ENCODE results near the gene LGALS7.

LGALS7 gene

DNA sequence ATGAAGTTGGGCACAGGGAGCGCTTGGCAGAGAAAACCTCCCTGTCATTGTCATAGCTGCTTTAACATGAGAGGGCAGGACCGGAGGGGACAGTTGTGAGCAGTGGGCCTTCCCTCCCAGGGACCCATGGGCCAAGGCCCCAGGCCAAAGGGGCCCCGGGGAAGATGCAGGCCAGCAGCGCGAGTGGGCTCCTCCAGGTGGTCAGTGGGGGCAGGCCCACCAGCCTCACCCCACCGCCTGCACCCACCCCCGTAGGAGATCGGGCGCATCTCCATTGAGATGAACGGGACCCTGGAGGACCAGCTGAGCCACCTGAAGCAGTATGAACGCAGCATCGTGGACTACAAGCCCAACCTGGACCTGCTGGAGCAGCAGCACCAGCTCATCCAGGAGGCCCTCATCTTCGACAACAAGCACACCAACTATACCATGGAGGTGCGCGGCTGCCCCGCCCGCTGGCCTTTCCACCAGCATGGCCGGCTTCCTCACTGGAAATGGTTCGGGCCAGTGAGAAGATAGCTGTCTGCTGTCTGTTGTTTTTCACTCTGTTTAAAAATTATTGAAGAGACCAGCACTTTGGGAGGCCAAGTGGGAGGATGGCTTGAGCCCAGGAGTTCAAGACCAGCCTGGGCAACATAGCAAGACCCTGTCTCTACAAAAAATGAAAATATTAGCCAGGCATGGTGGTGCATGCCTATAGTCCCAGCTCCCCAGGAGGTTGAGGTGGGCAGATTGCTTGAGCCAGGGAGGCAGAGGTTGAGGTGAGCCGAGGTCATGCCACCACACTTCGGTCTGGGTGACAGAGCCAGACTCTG lies 47.6 kb downstream of the LGALS7 start:
- DNase-seq: no peak

DNA sequence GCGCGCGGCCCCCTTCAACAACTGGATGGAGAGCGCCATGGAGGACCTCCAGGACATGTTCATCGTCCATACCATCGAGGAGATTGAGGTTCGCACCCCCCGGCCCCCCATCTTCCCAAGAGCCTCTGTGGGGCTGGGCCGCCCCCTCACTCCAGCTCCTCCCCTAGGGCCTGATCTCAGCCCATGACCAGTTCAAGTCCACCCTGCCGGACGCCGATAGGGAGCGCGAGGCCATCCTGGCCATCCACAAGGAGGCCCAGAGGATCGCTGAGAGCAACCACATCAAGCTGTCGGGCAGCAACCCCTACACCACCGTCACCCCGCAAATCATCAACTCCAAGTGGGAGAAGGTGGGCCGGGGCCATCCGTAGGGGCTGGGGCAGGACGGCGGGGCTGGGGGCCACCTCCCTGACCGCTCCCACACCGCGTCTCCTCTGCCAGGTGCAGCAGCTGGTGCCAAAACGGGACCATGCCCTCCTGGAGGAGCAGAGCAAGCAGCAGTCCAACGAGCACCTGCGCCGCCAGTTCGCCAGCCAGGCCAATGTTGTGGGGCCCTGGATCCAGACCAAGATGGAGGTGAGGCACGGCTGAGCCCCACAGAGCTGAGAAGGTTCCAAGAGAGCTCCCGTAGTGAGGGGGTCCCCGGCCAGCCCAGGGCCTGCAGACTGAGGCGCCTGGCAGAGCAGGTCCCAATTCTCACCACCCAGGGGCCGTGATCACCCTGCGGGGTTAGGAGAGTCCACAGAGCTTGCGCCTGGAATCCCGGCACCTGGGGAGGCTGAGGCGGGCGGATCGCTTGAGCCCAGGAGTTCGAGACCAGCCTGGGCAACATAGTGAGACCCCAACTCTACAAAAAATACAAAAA lies 49.1 kb downstream of the LGALS7 start:
- DNase-seq: no peak

DNA sequence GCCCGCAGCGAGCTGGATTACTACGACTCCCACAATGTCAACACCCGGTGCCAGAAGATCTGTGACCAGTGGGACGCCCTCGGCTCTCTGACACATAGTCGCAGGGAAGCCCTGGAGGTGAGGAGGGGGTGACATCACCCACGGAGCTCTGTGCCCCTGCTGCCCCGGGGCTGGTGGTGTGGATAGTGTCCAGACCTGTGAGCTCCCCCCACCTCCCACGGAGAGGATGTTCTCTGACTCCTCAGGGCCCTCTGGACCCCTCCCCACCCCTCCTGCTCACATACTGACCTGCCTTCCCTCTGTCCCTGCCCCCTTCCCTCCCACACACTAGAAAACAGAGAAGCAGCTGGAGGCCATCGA lies 49.7 kb downstream of the LGALS7 start:
- DNase-seq: no peak

DNA sequence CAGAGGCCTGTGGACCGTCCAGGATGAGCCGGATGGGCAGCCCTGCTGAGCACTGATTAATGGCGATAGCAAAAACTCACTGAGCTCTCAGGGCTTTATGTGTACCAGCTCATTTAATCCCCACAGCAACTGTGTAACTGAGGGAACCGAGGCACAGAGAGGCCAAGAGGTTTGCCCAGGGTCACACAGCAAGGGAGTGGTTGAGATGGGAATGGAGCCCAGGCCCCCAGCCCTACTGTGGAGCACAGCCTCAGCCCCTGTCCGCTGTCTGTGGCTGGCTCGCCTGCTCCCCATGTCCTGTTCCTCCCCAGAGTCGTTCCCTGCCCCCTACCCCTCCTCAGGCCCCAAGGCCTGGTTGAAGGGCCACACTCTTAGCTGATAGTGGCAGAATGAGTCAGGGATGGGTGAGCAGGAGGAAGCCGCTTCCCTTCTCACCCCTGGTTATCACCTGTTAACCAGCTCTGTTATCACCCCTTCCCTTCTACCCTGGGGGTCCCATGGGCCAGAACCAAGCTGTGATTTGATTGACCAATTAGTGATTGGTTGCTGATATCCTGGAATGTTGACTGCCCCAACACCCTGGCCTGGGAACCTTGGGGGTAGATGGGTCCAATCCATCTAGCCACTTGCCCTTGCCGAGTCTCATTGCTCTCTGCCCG lies 50.2 kb downstream of the LGALS7 start:
- DNase-seq: no peak

GRCh38 chr19:38721979-38722773 lies 51.1 kb downstream of the LGALS7 start:
- no peak for DNase-seq

- DNase-seq: no peak
These were observed 51.8 kb downstream of the LGALS7 start for GRCh38 chr19:38721496-38721895.

All from KG1 (cell line).